Epithelial cell of alveolus of lung (primary cell): Measurements from ENCODE around the gene GLOD4. TPM values are rescaled to one million over a fixed set of nuclear protein-coding genes. Genes with fewer than 3 reads are reported as not detected.

Experiments used
- total RNA-seq: library from RNA; depleted of rRNA; stranded (reverse); fragments of >200 nt; gene quantifications from 2 replicates; pipeline ENCODE4 v1.2.1, GENCODE V29; 2015

Gene GLOD4, protein sequence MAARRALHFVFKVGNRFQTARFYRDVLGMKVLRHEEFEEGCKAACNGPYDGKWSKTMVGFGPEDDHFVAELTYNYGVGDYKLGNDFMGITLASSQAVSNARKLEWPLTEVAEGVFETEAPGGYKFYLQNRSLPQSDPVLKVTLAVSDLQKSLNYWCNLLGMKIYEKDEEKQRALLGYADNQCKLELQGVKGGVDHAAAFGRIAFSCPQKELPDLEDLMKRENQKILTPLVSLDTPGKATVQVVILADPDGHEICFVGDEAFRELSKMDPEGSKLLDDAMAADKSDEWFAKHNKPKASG
- total RNA-seq, result 33.5 and 45.6 TPM in 2 replicates

DNA sequence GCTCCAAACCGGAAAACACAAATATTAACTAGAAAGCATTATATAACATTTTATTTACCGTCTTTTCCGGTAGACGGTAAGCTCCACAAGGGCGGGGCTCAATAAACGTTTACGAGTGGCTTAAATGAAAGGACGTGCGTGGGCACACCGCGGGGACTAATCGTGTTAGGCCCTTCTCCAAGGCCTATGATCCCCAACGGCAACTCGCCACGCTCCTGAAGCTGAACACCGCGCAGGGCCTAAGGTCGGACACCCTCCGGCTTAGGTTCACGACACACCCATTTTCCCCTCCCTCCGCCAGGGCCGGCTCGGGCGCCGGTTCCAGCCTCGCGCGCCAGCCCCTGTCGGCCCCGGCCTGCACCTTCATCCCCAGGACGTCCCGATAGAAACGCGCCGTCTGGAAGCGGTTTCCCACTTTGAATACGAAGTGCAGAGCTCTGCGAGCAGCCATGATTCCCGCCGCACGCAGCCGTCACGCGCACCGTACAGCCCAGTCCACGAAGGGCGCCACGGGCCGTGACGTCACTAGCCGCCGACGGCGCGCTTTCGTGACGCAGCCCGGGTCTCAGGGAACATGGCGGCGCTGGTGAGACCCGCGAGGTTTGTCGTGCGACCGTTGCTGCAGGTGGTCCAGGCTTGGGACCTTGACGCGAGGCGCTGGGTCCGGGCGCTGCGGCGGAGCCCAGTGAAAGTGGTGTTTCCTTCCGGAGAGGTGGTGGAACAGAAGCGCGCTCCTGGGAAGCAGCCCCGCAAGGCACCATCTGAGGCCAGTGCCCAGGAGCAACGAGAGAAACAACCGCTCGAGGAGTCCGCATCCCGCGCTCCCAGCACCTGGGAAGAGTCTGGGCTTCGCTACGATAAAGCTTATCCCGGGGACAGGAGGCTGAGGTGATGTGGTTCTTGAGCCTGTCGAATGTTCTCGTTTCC lies at the start of gene GLOD4, which contains the start of gene MRM3:
Gene GLOD4, minus strand, starts transcription at position 476 of the 927 bp plus-strand sequence. Its CDS starts 25 bp downstream, at position 451.
Gene MRM3, plus strand, starts transcription at position 549 of the 927 bp plus-strand sequence. Its CDS starts 26 bp downstream, at position 575.

DNA sequence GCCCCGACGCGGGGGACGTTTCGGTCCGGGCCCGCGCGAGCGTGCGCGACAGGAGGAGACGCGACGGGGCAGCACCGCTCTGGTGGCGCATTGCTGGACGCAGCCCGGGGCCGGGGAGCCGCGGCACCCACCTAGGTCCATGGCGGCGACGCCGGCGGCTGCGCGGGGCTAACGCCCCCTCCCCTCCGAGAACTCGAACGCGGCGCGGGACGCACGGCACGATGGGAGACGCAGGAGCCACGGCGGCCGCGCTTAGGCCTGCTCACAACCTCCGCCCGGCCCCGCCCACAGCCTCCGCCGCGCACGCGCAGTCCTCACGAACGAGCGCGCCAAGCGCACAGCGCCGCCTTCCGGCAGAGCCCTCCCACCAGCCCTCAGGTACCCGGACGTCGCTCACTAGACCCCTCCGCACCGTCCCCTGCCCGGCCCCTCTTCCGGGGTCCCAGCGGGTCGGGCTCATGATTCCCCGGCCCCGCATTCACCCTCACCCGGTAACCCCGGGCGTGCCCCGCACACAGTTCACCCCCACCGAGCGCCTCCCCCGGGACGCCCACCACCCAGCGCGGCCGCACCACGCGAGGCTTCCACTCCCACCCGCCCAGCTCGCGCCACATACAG lies 30.0 kb downstream of the GLOD4 start, which contains the start of gene GEMIN4:
Gene GEMIN4, minus strand, starts transcription at position 263 of the 618 bp plus-strand sequence. Its CDS starts 122 bp downstream, at position 141.

DNA sequence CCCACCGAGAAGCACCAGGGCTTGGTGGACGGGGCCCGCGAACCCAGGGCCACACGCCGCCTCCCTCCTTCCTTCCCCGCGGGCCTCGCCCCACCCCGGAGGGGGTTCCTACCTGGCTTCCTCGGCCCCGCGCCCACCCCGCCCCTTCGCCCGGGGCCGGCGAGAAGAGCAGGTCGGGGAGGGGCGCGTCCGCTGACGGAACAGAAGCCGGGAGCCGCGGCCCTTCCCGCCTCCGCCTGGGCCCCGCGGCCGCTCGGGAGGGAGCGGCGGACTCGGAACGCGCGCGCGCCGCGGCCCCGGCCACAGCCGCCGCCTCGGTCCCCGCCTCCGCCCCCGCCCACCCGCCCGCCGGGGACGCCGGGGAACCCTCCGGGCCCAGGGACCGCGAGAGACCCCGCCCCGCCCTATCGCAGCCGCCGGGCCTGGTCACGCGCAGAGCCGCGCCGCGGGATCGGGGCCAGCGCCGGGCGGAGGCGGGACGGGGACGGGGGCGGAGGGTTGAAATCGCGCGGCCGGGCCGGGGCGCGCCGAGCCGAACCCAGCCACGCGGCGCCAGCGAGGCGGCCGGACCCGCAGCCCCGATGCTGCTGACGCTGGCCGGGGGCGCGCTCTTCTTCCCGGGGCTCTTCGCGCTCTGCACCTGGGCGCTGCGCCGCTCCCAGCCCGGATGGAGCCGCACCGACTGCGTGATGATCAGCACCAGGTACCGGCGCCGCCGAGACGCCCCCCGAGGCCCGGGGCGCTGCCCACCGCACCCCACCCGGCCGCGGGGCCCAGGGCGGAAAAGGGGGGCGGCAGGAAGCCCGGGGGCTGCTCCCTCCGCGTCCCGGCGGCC lies 49.8 kb downstream of the GLOD4 start, which contains the start of gene TLCD3A:
Gene TLCD3A, plus strand, starts transcription at position 530 of the 835 bp plus-strand sequence. Its CDS starts 52 bp downstream, at position 582.

Other genes with a start within 250 kb of the GLOD4 start
- gene VPS53, start 67.4 kb downstream of the GLOD4 start, total RNA-seq, result 16.9 and 23.2 TPM in 2 replicates
- gene TLCD3A, start 49.7 kb downstream of the GLOD4 start, total RNA-seq, result 14.9 and 25.2 TPM in 2 replicates
- gene GEMIN4, start 30.0 kb downstream of the GLOD4 start, total RNA-seq, result 19.6 and 25.3 TPM in 2 replicates
- 15.8 and 20.3 TPM in 2 replicates for gene MRM3, start 73 bp upstream of the GLOD4 start, total RNA-seq
- gene NXN, start 197.5 kb upstream of the GLOD4 start, total RNA-seq, result 16.4 and 61.2 TPM in 2 replicates
- gene TIMM22, start 214.8 kb upstream of the GLOD4 start, total RNA-seq, result 11.0 and 20.9 TPM in 2 replicates